HUES48 (cell line): ENCODE measurements around the gene PAGE2B.
"Not testable (repeated sequence)": the region's sequence is repeated elsewhere in the genome, so short reads cannot be mapped to it uniquely, and the experiment has no call there.

Experiments used
- H3K27ac ChIP-seq: one replicate; pipeline ENCODE4 v1.7.0; 2013; ENCODE audit warnings: low read depth, low read length, inconsistent platforms
- H3K27me3 ChIP-seq: 2 replicates; pipeline ENCODE4 v1.6.1; 2013; ENCODE audit warnings: mild to moderate bottlenecking, low read length; ENCODE audit not compliant: control insufficient read depth, insufficient read depth
- H3K36me3 ChIP-seq: 2 replicates; pipeline ENCODE4 v1.6.1; 2013; ENCODE audit warnings: low read length; ENCODE audit not compliant: control insufficient read depth, insufficient read depth
- H3K4me1 ChIP-seq: 2 replicates; pipeline ENCODE4 v1.6.1; 2013; ENCODE audit warnings: mild to moderate bottlenecking, low read length; ENCODE audit not compliant: control insufficient read depth, insufficient read depth
- H3K4me3 ChIP-seq: 2 replicates; pipeline ENCODE4 v1.5.1; 2013; ENCODE audit warnings: mild to moderate bottlenecking, low read depth, low read length
- H3K9ac ChIP-seq: 2 replicates; pipeline ENCODE4 v1.6.1; 2013; ENCODE audit warnings: mild to moderate bottlenecking, low read depth, low read length, moderate library complexity
- H3K9me3 ChIP-seq: 2 replicates; pipeline ENCODE4 v1.6.1; 2013; ENCODE audit warnings: low read length; ENCODE audit not compliant: control insufficient read depth, insufficient read depth

Gene PAGE2B

DNA sequence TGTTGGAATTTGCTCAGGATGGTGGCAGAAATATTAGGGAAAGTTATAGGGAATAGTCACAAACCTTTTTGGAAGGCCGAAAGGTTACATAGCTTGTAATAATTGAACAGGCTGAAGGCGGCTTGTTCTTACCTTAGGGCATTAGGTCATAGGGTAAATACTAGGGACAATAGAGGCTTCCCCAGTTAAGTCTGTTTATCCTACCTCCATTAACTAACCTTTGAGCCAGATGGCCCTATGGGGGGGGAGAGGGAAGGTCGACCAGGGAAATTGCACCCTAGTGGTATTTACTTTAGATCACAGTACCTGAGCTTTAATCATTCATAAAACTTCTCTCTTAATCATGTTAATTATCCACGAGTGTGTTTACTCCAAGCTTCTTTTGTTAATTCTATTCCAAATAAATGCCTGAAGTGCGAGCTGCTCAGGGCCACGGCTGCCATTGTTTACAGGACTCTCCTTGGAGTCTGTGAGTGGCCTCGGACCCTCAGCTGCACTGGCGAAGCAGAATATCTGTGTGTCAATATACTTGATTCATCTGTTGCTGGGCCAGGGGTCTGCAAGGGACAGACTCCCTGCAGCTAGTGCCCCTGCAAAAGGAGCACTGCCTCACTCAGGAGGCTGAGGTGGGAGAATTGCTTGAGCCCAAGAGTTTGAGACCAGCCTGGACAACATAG, 36.9 kb downstream of the PAGE2B start:
- Histone ChIP-seq H3K27me3 (no peaks in the 10 kb centered on the region), H3K9ac (no peak overlapping the region), H3K4me3 (no peak overlapping the region), H3K36me3 (no peaks in the 10 kb centered on the region), H3K4me1 (no peaks in the 10 kb centered on the region), H3K9me3 (peaks cover 36% of the 10 kb centered on the region), H3K27ac (peak overlapping the region; percentile 66)

DNA sequence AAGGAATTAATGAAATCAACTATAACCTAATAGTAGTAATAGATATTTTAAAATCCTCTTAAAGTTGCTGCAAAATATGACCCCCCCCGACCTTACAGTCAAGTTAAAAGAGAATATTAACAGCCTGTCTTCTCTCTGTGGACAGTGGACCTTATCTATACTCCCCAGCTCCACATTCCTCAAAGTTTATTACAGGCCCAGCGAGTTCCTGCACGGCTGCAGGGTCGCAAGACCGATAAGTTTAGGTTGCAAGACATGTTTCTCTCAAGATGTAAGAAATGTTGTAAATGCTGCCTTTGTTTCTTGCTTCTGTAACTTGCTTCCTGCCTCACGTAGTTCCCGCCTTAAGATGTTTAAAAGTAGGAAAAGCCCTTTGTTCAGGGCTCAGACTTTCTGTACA, 41.8 kb downstream of the PAGE2B start:
- H3K36me3 ChIP-seq, H3K9ac ChIP-seq, H3K4me3 ChIP-seq, H3K27me3 ChIP-seq, H3K4me1 ChIP-seq, H3K27ac ChIP-seq: not testable (repeated sequence)
- H3K9me3 ChIP-seq: peaks cover 44% of the 10 kb centered on the region

- no peak overlapping the region for H3K9ac ChIP-seq
- peaks cover 57% of the 10 kb centered on the region for H3K9me3 ChIP-seq
- H3K27ac ChIP-seq: no peak overlapping the region
- no peaks in the 10 kb centered on the region for H3K36me3 ChIP-seq
- no peak overlapping the region for H3K4me3 ChIP-seq
- no peaks in the 10 kb centered on the region for H3K27me3 ChIP-seq
- no peaks in the 10 kb centered on the region for H3K4me1 ChIP-seq
Observed at GRCh38 chrX:55118574-55118973, 43.7 kb downstream of the PAGE2B start.

DNA sequence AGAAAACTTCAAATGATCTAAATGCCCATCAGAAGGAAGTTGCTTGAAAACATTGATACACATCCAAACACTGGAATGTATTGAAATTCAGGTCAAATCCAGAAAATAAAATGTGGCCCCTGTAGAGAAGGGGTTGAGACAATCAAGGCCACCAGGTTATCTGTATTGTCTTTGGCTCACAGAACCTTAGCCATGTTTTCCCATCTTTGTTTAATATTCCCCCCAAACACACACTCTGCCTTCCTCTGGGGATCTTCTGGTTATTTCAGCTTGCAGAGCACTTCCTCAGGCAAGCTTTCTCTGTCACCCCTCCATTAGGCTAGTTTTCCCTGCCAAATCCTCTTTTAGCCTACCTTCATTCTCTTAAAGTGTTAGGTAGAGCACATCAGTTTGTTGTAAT, 44.4 kb downstream of the PAGE2B start:
- Histone ChIP-seq H3K4me1 (no peaks in the 10 kb centered on the region), H3K27ac (no peak overlapping the region), H3K4me3 (no peak overlapping the region), H3K36me3 (no peaks in the 10 kb centered on the region), H3K9ac (no peak overlapping the region), H3K27me3 (no peaks in the 10 kb centered on the region), H3K9me3 (peaks cover 60% of the 10 kb centered on the region)

DNA sequence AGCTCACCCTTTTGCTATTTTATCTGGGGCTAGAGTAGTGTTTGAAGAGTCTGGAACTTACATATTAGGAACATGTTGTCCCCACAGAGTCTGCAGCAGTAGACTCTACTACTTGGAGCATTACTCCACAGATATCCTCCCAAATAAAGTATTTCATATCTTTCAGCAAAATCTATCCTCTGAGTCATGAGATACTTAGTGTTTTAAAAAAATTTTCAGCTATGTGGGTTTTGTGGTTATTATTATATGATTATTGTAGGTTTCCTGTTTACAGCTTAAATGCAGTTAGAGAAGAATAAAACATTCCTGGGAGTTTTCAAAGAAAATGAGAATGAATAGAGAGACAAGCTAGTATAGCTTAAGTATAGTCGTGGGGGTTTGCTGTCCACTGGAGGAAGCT, 44.9 kb downstream of the PAGE2B start:
- no peak overlapping the region for H3K27ac ChIP-seq

DNA sequence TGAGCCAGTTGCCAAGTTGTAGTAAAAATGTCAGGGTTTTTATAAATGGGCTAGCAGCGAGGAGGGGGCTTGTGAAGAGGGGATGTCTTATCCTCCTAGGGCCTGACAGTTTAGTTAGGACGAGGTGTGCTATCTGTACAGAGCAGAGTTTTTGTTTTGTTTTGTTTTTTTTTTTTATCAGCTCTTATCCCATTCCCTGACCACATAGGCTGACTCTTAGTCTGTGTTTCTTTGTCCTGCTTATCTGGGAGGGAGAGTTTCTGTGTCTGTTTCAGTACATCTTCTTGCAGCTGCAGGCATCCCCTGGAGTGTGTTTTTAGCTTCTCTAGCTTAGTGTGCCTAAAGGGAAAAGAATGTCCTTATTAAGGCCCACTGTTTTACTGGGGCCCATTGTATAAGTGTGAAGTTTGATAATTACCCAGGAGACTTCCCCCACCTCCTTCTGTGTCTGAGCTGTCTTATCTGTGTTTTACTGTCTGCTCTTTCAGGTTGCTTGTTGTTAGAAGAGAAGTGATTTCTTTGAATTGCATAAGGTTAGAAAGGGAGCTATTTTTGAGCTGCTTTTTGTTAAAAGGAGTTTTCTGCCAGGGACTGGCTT, 46.0 kb downstream of the PAGE2B start:
- no peak overlapping the region for H3K4me3 ChIP-seq
- peaks cover 65% of the 10 kb centered on the region for H3K9me3 ChIP-seq
- H3K36me3 ChIP-seq: no peaks in the 10 kb centered on the region
- H3K27ac ChIP-seq: peak overlapping the region; percentile 51
- H3K27me3 ChIP-seq: no peaks in the 10 kb centered on the region
- no peaks in the 10 kb centered on the region for H3K4me1 ChIP-seq
- no peak overlapping the region for H3K9ac ChIP-seq

More for the DNA sequence above, 44.9 kb downstream of the PAGE2B start:
- Histone ChIP-seq H3K4me1 (no peaks in the 10 kb centered on the region), H3K27me3 (no peaks in the 10 kb centered on the region), H3K9me3 (peaks cover 60% of the 10 kb centered on the region), H3K4me3 (no peak overlapping the region), H3K36me3 (no peaks in the 10 kb centered on the region), H3K9ac (no peak overlapping the region)

DNA sequence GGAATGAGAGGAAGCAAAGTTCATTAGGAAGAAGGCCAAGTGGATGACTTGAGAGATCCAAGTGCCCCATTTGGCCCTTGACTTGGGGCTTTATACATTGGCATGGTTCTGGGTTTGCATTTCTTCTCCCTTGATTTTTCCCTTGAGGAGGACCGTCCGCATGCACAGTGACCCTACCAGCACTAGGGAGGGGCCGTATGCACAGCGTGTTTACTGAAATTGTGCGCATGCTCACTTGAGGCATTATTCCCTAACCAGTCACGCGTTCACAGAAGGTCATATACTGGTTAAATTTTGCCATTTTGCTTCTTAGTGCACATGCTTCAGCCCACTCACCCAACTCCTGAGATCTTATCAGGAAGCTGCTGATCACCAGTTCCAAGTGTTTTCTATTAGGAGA, 49.1 kb downstream of the PAGE2B start:
- Histone ChIP-seq H3K4me3 (no peak overlapping the region), H3K4me1 (no peaks in the 10 kb centered on the region), H3K27me3 (no peaks in the 10 kb centered on the region), H3K36me3 (no peaks in the 10 kb centered on the region), H3K9ac (no peak overlapping the region), H3K27ac (no peak overlapping the region), H3K9me3 (peaks cover 53% of the 10 kb centered on the region)

- no peaks in the 10 kb centered on the region for H3K36me3 ChIP-seq
- no peak overlapping the region for H3K9ac ChIP-seq
- no peaks in the 10 kb centered on the region for H3K4me1 ChIP-seq
- H3K9me3 ChIP-seq: peaks cover 64% of the 10 kb centered on the region
- H3K27me3 ChIP-seq: no peaks in the 10 kb centered on the region
- H3K27ac ChIP-seq: no peak overlapping the region
- H3K4me3 ChIP-seq: no peak overlapping the region
Observed at GRCh38 chrX:55127692-55128091, 52.9 kb downstream of the PAGE2B start.
